ENCODE measurements around the gene TMUB2. TPM values are rescaled to one million over a fixed set of nuclear protein-coding genes. Genes with fewer than 3 reads are reported as not detected.

The TMUB2 gene
- total RNA-seq, 1 donor from 2014 or later, result 41.4 TPM

DNA sequence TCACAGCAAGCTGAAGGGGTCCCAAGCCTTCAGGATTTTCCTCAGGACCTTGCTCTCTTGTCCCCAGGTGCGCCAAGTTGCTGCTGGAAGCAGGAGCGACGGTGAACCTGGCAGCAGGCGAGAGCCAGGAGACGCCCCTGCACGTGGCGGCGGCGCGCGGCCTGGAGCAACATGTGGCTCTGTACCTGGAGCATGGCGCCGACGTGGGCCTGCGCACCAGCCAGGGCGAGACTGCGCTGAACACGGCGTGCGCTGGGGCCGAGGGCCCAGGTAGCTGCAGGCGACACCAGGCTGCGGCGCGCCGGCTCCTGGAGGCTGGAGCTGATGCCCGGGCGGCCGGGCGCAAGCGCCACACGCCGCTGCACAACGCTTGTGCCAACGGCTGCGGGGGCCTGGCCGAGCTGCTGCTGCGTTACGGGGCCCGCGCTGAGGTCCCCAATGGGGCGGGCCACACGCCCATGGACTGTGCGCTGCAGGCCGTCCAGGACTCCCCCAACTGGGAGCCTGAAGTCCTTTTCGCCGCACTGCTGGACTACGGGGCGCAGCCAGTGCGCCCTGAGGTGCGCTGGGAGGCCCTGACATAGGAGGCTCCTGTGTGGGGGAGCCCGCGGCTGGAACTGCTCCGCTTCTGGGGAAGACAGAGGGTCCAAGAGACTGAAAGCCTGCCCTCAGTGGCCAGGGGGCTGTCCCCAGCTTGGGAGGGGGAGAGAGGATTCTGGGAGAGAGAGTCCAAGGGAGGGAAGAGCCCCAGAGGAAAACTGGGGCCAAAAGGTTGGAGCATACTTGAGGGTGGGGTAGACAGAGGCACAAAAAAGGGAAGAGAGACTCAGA is 9.9 kb upstream of the TMUB2 start:
- no peak for DNase-seq (ENCODE audit: low spot score)

- no peak for DNase-seq (ENCODE audit: low spot score)
These were observed 9.1 kb upstream of the TMUB2 start for GRCh38 chr17:44177640-44178039.

DNA sequence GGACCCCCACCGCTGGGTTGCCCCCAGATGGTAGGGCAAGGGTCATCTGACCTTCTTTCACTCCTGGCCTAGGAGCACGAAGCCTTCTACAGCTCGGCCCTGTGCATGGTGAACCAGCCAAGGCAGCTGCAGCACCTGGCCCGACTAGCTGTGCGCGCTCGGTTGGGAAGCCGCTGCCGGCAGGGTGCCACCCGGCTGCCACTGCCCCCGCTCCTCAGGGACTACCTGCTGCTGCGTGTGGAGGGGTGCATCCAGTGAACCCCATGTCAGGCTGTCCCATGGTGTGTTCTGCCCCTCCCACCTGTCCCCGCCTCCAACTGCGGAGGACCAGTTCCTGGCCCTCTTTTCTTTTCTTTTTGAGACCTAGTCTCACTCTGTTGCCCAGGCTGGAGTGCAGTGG is 8.6 kb upstream of the TMUB2 start:
- DNase-seq (ENCODE audit: low spot score), result no peak

GRCh38 chr17:44183024-44183423 is 3.7 kb upstream of the TMUB2 start:
- no peak for DNase-seq (ENCODE audit: low spot score)

DNA sequence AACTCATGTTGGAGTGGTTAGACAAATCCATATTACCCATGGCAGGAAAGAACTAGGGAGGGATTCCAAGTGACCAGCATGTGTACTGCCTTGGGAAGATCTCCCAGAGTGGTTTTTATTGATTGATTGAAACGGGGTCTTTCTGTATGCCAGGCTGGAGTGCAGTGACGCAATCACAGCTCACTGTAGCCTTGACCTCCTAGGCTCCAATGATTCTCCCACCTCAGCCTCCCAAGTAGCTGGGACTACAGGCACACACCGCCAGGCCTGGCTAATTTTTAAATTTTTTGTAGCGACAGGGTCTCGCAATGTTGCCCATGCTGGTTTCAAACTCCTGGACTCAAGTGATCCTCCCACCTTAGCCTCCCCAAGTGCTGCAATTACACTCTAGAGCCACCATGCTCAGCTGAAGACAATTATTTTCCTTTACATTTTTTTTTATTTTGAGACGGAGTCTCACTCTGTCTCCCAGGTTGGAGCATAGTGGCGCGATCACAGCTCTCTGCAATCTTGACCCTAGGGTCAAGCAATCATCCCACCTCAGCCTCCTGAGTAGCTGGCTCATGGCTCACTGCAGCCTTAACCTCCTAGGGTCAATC is 2.5 kb upstream of the TMUB2 start:
- DNase-seq (ENCODE audit: low spot score), result no peak

GRCh38 chr17:44187131-44187899 is 543 bp downstream of the TMUB2 start:
- DNase-seq (ENCODE audit: low spot score), result no peak

- no peak for DNase-seq (ENCODE audit: low spot score)
These were observed 2.0 kb downstream of the TMUB2 start for GRCh38 chr17:44188576-44189403.

DNA sequence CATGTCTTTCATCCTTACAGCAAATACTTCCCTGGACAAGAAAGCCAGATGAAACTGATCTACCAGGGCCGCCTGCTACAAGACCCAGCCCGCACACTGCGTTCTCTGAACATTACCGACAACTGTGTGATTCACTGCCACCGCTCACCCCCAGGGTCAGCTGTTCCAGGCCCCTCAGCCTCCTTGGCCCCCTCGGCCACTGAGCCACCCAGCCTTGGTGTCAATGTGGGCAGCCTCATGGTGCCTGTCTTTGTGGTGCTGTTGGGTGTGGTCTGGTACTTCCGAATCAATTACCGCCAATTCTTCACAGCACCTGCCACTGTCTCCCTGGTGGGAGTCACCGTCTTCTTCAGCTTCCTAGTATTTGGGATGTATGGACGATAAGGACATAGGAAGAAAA is 3.7 kb downstream of the TMUB2 start:
- DNase-seq (ENCODE audit: low spot score), result no peak

DNA sequence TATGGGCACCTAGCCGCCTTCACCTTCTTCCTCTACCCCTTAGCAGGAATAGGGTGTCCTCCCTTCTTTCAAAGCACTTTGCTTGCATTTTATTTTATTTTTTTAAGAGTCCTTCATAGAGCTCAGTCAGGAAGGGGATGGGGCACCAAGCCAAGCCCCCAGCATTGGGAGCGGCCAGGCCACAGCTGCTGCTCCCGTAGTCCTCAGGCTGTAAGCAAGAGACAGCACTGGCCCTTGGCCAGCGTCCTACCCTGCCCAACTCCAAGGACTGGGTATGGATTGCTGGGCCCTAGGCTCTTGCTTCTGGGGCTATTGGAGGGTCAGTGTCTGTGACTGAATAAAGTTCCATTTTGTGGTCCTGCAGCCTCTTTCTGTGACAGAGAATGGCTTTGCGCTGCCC is 4.6 kb downstream of the TMUB2 start:
- no peak for DNase-seq (ENCODE audit: low spot score)

DNA sequence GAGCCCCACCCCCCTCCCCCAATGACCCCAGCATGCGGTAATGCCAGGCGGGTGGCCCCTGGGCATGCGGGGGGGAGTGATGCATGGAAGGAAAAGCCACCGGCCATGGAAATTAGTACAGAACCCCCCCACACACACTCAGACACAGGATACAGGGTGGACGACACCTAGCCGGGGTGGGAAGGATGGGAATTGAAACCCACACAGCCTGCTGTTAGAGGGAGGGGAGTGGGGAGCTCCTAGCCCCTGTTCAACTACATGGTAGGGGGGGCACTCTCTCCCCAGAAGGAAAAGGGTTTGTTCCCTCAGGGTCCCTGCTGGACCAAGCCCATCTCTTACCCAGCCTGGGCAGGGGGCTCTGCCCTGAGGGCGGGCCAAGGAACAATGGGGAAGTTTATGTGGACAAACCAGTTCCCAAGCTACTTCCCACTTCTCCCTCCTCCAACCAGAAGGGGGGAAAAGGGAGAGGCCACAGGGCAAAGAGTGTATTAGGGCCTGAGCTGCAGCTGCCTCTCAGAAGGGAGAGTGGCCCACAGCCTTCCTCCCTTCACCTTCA is 5.2 kb downstream of the TMUB2 start:
- no peak for DNase-seq (ENCODE audit: low spot score)

GRCh38 chr17:44192750-44193149 is 6.0 kb downstream of the TMUB2 start:
- no peak for DNase-seq (ENCODE audit: low spot score)

GRCh38 chr17:44193326-44194084 is 6.7 kb downstream of the TMUB2 start:
- DNase-seq (ENCODE audit: low spot score), result no peak

- DNase-seq (ENCODE audit: low spot score), result no peak
These were observed 10.3 kb downstream of the TMUB2 start for GRCh38 chr17:44197107-44197506.

- DNase-seq (ENCODE audit: low spot score), result peak; percentile 75
These were observed 11.4 kb downstream of the TMUB2 start for GRCh38 chr17:44197980-44198720.

DNA sequence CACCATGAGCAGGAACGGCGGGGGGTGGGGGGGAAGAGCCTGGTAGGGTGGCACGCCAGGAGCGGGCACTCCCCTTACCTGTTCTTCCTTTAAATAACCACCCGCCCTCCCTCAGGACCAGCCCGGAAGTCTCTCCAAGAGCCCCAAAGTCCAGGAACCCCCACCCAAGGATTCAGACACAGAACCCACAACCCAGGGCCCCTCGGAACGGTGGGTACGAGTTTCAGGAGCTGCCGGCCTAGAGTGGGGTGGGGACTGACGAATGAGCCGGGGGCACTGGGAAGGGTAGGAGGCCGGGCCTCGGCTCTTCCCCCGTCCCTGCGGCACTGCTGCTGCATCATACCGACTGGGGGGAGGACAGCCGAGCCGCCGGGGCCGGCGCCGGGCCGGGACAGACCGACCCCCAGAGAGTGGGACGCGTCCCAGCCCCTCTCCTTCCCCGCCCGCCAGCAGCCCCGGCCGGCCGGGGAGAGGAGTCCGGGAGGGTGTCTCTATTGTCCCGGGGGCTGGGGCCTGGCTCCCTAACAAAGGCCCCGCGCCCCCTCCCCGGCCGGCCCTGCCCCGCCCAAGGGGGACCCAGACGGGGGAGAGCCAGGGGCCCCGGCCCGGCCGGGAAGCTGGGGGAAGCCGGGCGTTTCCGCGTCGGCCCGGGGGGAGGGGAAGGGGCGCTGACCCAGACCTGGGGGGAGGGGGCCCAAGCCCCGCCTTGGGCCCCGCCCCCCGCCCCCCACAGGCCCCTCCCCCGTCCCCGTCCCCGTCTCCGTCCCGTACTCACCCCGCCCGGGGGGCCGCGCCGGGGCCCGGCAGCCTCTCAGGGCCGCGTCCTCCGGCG is 12.2 kb downstream of the TMUB2 start:
- peak; percentile 67 for DNase-seq (ENCODE audit: low spot score)

GRCh38 chr17:44199553-44200477 is 13.0 kb downstream of the TMUB2 start, which contains the start of gene ATXN7L3:
ATXN7L3 (minus strand) TSS chr17:44199884; CDS start chr17:44198070, 1,814 bp downstream.
- peak; percentile 99 for DNase-seq (ENCODE audit: low spot score)

DNA sequence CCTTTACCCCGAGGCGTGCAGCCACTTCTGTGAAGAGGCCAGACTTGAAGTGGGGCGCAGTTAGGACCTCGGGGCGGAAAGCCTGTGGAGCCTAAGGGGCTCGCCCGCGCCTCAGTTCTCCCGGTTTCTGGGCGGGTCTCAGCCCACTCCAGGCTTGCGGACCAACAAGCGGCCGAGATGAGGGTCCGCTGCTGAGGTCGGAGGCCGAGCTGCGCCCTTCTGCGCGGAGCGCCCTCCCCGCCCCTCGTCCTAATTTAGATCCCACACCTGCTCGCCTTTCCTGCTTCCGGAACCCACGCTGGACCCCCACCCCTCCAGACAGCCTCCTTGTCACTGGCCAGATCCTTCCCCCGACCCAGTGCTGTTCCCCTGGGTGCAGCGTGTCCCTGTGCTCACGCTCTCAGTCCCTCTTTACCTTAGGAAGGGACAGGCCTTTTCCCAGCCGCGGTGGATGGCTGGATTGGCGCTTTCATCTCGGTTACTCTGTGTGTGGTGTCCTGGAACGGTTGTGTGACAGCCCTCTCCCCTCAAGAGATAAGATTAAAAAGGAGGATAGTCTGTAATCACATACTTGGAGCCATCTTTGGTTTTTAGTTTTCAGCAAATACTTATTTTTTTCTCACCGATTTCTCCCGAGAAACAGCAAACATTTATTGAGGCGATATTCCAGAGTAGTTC is 13.8 kb downstream of the TMUB2 start:
- DNase-seq (ENCODE audit: low spot score), result peak; percentile 57

Data from ureter (tissue), 1 donor.